Coronary artery (tissue), 2 donors: Measurements from ENCODE around the gene GET3.
"Not testable (repeated sequence)": the region's sequence is repeated elsewhere in the genome, so short reads cannot be mapped to it uniquely, and the experiment has no call there.

Source experiments
- DNase-seq: peaks from one replicate; pipeline ENCODE4 v3.0.0-alpha.2; 2017; ENCODE audit warnings: low spot score
- H3K27ac ChIP-seq, 2 donors: fragments of 200-600 bp; sonication (generic); one replicate each; pipeline ENCODE4 v1.5.1; 2016 to 2019
- H3K4me3 ChIP-seq: fragments of 200-600 bp; sonication (generic); 2 replicates; pipeline ENCODE4 v1.5.1; 2016; ENCODE audit warnings: mild to moderate bottlenecking, moderate library complexity
- CTCF ChIP-seq: fragments of 200-600 bp; sonication (generic); IDR thresholded peaks from one replicate; pipeline ENCODE4 v1.5.1; 2019; ENCODE audit warnings: antibody characterized with exemption

GET3 gene

GRCh38 chr19:12720296-12720695 is 17.0 kb upstream of the GET3 start:
- TF ChIP-seq CTCF, result no peak
- DNase-seq, result no peak
- peak overlapping the region; percentile 95 to 98 for H3K27ac ChIP-seq
- peak overlapping the region; percentile 91 for H3K4me3 ChIP-seq

- Histone ChIP-seq H3K27ac (peak overlapping the region; percentile 95 to 98), H3K4me3 (peak overlapping the region; percentile 91)
- no peak for DNase-seq
- TF ChIP-seq CTCF, result no peak
Measured at GRCh38 chr19:12720851-12721655, 16.2 kb upstream of the GET3 start.

DNA sequence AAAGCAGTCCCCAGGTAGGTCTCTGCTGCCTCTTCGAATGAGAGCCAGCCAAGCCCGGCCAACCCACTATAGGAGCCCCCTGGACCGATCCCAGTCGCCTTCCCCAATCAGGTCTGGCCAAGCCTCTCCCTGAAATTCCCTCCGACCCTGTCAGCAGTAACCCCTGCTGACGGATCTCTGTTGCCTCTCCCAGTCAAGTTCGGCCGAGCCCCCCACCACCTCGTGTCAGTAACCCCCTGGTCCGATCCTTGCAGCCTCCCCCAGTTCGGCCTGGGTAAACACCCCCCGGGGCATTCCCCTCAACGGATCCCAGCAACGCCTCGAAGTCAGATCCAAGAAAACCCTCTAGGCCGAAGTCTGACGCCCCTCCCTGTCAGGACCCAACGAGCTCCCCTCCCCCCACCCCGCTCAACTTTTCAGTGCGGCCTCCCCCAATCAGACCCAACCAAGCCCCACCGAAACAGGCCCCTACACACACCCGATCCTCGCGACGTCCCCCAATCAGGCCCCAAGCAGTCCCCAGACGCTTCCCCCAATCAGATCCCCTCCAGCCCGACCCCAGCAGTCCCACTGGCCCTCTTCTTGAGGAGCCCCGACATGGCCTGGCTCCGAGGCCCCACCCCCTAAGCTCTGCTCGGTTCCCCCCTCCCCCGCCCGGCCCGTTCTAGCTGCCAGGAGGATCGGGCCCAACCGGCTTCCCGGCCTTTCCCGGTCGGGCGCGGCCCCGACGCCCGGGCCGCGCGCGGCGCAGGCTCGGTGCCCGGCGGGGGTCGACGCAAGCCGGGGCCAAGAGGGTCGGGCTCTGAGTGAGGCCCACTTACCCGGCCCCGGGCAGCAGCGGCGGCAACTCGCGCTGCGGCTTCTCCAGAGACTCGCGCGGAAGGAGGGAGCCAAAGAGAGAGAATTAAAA is 15.4 kb upstream of the GET3 start:
- TF ChIP-seq CTCF, result no peak
- peak; percentile 90 for DNase-seq
- H3K27ac ChIP-seq, result peak overlapping the region; percentile 95 to 98
- peak overlapping the region; percentile 91 for H3K4me3 ChIP-seq

DNA sequence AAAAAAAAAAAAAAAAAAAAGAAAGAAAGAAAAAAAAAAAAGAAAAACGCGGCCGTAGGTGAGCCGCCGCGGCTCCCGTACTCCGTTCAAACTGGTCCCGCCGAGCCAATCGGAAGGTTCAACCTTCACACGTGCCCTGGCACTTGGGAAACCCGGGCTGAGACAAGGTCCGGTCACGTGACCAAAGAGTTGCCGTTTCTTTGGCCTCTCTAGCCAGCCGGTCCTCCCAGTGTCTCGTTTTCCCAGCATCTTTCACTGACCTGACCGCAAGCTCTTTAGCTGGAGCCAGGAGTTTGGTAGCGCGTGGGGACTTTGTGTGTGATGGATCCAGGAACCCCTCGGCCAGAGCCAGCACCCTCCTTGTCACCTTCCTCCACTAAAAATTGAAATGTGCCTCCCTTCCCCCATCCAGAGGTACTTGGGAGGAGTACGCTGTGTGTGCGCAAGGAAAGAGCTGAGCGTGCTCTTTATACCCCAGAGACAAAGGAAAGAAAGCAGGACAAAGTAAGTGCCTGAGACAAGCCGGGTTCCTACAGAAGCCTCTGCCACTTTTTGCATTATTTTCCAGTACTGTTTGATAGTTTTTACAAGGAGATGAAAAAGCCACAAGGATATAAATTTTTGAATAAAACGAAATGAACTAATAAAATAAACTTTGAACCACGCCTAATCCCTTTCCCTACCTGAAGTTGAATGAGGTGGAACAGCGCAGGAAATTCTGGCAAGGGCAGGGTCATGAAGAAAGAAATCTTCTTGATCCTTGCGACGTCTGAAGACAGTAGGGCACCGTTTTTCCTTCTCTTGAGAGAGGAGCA is 14.5 kb upstream of the GET3 start:
- no peak for TF ChIP-seq CTCF
- peak; percentile 98 for DNase-seq
- H3K27ac ChIP-seq, result peak overlapping the region; percentile 95 to 98
- peak overlapping the region; percentile 91 for H3K4me3 ChIP-seq

GRCh38 chr19:12723381-12723640 is 14.0 kb upstream of the GET3 start:
- no peak for DNase-seq
- TF ChIP-seq CTCF, result no peak
- H3K4me3 ChIP-seq, result peak overlapping the region; percentile 91
- H3K27ac ChIP-seq, result peak overlapping the region; percentile 82 to 95

DNA sequence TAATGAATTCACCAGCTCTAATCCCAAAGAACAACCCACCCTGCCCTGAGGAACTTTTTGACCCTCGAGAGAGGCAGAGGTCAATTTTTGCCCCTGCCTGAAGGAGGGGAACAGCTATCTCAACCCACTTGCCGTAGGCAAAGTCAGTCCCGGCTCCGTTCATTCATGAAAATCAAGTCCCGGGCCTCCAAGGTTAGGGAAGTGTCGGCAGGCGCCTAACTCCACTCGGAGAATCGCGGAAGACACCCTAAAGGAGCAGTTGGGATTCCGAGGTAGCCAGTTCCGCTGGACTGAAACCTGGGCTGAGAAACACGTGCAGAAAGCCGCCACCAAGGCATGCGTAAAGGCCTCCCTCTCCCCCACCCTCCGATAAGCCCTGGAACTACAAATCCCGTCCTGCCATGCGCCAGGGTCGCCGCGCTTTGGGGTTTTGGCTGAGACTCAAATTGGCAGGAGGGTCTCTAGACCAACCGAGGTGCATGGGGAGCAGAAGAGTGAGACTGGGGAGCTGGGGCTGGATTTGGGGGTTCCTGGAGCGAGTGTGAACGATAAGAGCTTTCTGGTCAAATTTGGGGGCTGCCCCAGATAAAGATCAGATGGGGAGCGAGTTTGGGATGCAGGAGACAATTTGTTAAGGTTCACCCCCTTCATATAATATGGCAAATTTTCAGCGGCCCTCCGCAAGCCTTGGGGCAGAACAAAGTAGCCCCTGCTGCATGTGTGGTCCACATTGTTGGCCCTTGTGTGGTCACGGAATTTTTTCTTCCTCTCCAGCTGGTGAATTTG is 13.5 kb upstream of the GET3 start, which contains the start of gene TNPO2:
Gene TNPO2, minus strand, starts transcription at position 292 of the 786 bp plus-strand sequence. CDS start 2,955 bp downstream, outside the sequence.
- no peak for DNase-seq
- H3K4me3 ChIP-seq, result peak within 1 kb of the TSS; percentile 91
- TF ChIP-seq CTCF, result no peak
- H3K27ac ChIP-seq, result peak within 1 kb of the TSS; percentile 82 to 95

DNA sequence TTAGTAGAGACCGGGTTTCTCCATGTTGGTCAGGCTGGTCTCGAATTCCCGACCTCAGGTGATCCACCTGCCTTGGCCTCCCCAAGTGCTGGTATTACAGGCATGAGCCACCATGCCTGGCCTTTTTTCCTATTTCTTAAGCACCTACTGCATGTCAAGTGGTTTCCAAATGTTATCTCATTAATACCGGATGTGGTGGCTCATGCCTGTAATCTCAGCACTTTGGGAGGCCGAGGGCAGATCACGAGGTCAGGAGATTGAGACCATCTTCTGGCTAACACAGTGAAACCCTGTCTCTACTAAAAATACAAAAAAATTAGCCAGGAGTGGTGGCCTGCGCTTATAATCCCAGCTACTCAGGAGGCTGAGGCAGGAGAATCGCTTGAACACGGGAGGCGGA is 11.7 kb upstream of the GET3 start:
- H3K4me3 ChIP-seq, H3K27ac ChIP-seq, DNase-seq: not testable (repeated sequence)
